Peyer's patch (tissue), 4 donors: ENCODE data around the gene TNNT3. TPM values are rescaled to one million over a fixed set of nuclear protein-coding genes. Genes with fewer than 3 reads are reported as not detected.

Experiments used
- DNase-seq, 3 donors: peaks; one replicate each; pipeline ENCODE4 v3.0.0-alpha.2; 2017 to 2019
- H3K27ac ChIP-seq, 4 donors: fragments of 200-600 bp; sonication (generic); one replicate each; pipeline ENCODE4 v1.5.1; 2016 to 2019
- H3K27me3 ChIP-seq, 2 donors: fragments of 200-600 bp; sonication (generic); one replicate each; pipeline ENCODE4 v1.5.1; 2019
- H3K36me3 ChIP-seq, 3 donors: fragments of 200-600 bp; sonication (generic); one replicate each; pipeline ENCODE4 v1.5.1; 2016 to 2019
- H3K4me1 ChIP-seq, 4 donors: fragments of 200-600 bp; sonication (generic); one replicate each; pipeline ENCODE4 v1.5.1; 2016 to 2019
- H3K4me3 ChIP-seq, 4 donors: fragments of 200-600 bp; sonication (generic); 1 replicate in 3 of 4; 2 replicates in 1 of 4; pipeline ENCODE4 v1.5.1; 2016 to 2019; ENCODE audit warnings: mild to moderate bottlenecking in 1 of 4
- H3K9me3 ChIP-seq, 4 donors: fragments of 200-600 bp; sonication (generic); one replicate each; pipeline ENCODE4 v1.5.1; 2016 to 2019; ENCODE audit warnings: mild to moderate bottlenecking in 1 of 4
- POLR2A ChIP-seq, 2 donors: fragments of 450-650 bp; IDR thresholded peaks; one replicate each; pipeline ENCODE4 v1.5.1; 2017; ENCODE audit warnings: antibody characterized with exemption in 2 of 2, mild to moderate bottlenecking in 2 of 2, moderate library complexity in 2 of 2
- total RNA-seq, 4 donors: library from RNA; depleted of rRNA; stranded (reverse); fragments of >200 nt; gene quantifications; one replicate each; pipeline ENCODE4 v1.1.0, GENCODE V29; 2016
- TF ChIP-seq, protein P1 (sequence below), 6 experiments: fragments of 450-650 bp in 4 of 6; fragments of 200-600 bp in 2 of 6; sonication (generic) in 1 of 6; IDR thresholded peaks; one replicate each; pipeline ENCODE4 v1.5.1; 2017 to 2019; ENCODE audit warnings: antibody characterized with exemption in 6 of 6, mild to moderate bottlenecking in 3 of 6, moderate library complexity in 1 of 6

The TNNT3 gene
- total RNA-seq, 4 donors from 2014 or later: 14.0 TPM; not detected in 3

DNA sequence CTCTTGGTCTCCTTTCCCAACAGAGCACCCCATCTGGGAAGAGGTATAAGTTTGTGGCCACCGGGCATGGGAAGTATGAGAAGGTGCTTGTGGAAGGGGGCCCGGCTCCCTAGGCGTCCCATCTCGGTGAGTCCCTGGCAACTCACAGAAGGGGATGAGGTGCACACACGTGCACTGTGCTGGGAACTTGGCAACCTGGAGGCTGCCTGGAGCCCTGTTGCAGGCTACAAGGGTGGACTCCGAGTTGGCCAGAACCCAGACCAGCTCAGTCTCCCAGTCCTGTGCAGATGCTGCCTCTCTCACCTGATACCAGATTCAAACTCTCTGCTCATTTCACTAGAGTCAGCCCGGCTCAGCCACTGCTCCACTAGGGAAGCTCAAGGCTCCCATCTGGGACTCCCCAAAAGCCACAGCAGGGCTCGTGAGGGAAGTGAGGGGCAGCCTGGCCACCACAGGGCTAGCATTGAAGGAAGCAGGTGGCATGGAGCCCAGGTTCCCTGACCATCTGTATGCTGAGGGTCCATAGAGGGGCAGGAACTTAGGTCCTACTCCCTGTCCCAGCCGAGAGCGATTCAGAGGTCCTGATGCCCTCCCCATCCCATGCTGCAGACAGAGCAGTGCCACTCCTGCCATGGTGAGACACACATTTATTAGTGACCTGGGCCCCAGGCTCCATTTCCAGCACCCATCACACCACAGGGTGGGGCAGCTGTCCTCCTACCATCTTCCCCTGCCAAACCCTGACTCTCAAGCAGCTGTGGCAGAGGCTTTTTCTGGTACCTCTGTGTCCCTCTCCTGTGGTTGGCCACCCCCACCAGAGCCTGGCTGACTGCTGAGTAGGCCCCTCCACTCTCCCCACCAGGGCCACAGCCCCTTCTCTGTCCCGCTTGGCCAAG is 31.8 kb upstream of the TNNT3 start:
- TF ChIP-seq, protein P1, sequence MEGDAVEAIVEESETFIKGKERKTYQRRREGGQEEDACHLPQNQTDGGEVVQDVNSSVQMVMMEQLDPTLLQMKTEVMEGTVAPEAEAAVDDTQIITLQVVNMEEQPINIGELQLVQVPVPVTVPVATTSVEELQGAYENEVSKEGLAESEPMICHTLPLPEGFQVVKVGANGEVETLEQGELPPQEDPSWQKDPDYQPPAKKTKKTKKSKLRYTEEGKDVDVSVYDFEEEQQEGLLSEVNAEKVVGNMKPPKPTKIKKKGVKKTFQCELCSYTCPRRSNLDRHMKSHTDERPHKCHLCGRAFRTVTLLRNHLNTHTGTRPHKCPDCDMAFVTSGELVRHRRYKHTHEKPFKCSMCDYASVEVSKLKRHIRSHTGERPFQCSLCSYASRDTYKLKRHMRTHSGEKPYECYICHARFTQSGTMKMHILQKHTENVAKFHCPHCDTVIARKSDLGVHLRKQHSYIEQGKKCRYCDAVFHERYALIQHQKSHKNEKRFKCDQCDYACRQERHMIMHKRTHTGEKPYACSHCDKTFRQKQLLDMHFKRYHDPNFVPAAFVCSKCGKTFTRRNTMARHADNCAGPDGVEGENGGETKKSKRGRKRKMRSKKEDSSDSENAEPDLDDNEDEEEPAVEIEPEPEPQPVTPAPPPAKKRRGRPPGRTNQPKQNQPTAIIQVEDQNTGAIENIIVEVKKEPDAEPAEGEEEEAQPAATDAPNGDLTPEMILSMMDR (IDR thresholded peaks at IDR 0.05): no peak
- no peak for TF ChIP-seq POLR2A (IDR thresholded peaks at IDR 0.05)
- H3K4me1 ChIP-seq: peaks cover 0 to 17% (median 0%) of the 10 kb centered on the region in 4 donors
- no peaks in the 10 kb centered on the region for H3K9me3 ChIP-seq
- H3K27me3 ChIP-seq: no peaks in the 10 kb centered on the region
- DNase-seq: peak in 1 of 3 donors; percentile 42
- H3K27ac ChIP-seq: no peak overlapping the region
- no peak overlapping the region for H3K4me3 ChIP-seq
- H3K36me3 ChIP-seq: no peaks in the 10 kb centered on the region

DNA sequence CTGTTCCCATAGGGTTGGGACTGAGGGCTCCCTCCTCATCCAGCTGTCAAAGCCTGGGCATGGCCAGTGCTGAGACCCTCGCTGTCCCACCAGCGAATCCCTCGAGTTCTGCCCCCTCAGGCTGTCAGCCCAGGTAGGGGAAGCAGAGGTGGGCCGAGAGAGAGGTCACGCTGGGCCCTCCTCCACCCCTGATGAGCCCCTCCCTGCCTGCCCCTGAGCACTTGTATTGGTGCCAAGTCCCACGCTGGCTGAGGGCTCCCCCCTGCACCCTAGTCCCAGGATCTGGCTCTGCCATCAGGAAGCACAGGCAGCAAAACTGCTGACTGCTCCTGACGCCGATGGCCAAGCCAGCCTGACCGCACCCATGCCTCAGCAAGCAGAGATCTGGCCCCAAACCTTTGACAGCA is 31.2 kb upstream of the TNNT3 start:
- DNase-seq: peak in 1 of 3 donors; percentile 41
- H3K27ac ChIP-seq: no peak overlapping the region
- no peak overlapping the region for H3K4me3 ChIP-seq
- H3K27me3 ChIP-seq: no peaks in the 10 kb centered on the region
- H3K36me3 ChIP-seq: no peaks in the 10 kb centered on the region
- peaks cover 0 to 17% (median 0%) of the 10 kb centered on the region in 4 donors for H3K4me1 ChIP-seq
- no peaks in the 10 kb centered on the region for H3K9me3 ChIP-seq
- TF ChIP-seq POLR2A (IDR thresholded peaks at IDR 0.05): no peak
- TF ChIP-seq, protein P1 (IDR thresholded peaks at IDR 0.05): no peak

DNA sequence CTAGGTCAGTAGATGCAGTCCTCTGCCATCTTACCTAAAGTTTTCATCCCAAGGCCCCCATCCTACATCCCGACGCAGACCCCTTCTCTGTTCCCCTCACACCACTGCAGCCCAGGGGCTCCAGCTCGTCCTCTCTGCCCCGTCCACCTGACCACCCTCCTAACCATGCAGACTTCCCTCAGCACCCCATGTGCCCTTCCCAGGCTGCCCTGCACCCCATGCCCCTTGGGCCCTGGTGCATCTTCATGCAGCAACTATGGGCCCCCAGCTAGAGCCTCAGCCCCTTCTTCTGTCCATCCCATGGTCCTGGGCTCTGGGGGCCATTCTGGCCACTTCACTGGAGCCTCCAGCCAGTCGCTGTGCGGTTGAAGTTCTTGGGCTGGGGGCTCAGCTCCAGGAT is 30.7 kb upstream of the TNNT3 start:
- DNase-seq: peak in 1 of 3 donors; percentile 48
- H3K27me3 ChIP-seq: no peaks in the 10 kb centered on the region
- H3K4me1 ChIP-seq: peaks cover 0 to 17% (median 0%) of the 10 kb centered on the region in 4 donors
- no peaks in the 10 kb centered on the region for H3K9me3 ChIP-seq
- H3K27ac ChIP-seq: peak overlapping the region in 2 of 4 donors; percentile 13 to 58
- peak overlapping the region in 1 of 4 donors; percentile 15 for H3K4me3 ChIP-seq
- no peak for TF ChIP-seq POLR2A (IDR thresholded peaks at IDR 0.05)
- TF ChIP-seq, protein P1 (IDR thresholded peaks at IDR 0.05): no peak
- no peaks in the 10 kb centered on the region for H3K36me3 ChIP-seq

DNA sequence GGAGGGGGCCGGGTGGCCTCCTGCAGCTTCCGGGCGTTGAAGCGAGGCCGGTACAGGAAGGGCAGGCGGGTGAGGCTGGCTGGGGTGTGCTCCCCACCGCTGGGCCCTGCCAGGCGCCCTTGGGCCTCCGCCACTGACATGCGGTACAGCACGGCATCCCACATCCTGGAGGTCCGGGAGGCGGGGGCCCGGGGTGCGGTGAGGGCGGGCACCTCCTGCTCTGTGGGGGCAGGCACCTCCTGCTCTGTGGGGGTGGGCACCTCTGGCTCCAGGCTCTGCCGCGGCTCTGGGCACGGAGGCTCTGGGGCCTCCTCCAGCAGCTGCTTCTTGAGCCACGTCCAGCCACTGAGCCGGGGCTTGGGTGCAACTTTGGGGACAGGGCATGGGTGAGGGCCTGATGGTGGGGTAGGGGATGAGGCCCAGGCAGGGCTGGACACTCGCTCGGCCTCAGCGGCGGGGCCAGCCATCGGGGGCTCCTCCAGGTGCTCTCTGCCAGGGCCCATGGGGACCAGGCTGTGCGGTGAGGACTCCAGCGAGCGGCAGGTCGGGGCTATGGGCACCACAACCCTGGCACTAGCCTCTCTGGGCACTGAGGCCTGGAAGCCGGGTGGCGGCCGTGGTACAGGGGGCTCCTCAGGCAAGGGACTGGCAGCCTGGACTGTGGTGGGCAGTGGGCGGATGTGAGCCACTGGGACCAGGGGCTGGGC is 30.1 kb upstream of the TNNT3 start:
- TF ChIP-seq, protein P1 (IDR thresholded peaks at IDR 0.05): no peak
- no peak for TF ChIP-seq POLR2A (IDR thresholded peaks at IDR 0.05)
- Histone ChIP-seq H3K4me1 (peaks cover 0 to 17% (median 0%) of the 10 kb centered on the region in 4 donors), H3K4me3 (peak overlapping the region in 1 of 4 donors; percentile 15), H3K9me3 (no peaks in the 10 kb centered on the region), H3K36me3 (no peaks in the 10 kb centered on the region), H3K27me3 (no peaks in the 10 kb centered on the region), H3K27ac (peak overlapping the region in 2 of 4 donors; percentile 13 to 58)
- DNase-seq: peak in 2 of 3 donors; percentile 60 to 75

DNA sequence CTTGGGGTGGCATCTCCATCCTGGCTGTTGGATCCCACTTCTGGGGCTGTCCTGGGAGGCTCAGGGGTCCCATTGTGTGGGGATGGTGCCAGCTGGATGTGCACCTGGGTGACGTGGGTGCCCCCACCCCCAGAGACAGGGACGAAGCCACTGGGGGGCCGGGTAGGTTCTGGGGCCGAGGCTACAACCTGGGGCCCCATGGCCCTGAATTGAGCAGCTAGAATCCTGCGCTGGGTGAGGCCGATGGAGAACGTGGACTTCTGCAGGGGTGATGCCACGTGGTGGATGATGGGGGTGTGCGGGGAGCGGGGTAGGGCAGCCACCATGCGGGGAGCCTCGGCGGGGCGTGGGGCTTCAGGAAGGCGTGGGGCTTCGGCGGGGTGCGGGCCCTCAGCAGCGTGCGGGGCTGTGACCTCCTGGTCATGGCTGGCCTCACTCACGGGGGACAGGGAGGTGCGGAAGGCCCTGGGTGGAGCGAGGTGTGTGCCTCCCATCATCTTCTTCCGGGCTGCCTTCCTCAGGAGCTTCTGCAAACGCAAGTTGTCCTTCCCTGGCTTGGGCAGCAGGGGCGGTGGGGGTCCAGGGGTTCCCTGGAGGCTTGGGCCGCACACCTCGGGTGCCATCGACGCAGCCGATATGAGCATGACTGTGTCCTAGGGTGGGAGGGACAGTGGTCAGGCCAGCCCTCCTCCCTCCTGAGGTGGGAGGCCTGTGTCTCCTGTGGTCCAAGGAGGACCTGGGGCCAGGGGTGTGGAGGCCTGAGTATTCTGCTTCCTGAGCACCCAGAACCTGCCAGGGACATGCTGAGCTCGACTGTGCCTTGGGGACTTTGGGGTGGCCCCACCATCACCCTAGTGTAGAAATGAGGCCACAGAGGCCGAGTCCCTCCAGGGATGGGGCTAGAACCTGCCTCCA is 29.3 kb upstream of the TNNT3 start:
- TF ChIP-seq, protein P1 (IDR thresholded peaks at IDR 0.05): no peak
- no peak for TF ChIP-seq POLR2A (IDR thresholded peaks at IDR 0.05)
- DNase-seq: peak in 1 of 3 donors; percentile 43
- H3K27me3 ChIP-seq: no peaks in the 10 kb centered on the region
- no peaks in the 10 kb centered on the region for H3K9me3 ChIP-seq
- no peak overlapping the region for H3K4me3 ChIP-seq
- peak overlapping the region in 1 of 4 donors; percentile 58 for H3K27ac ChIP-seq
- peaks cover 0 to 17% (median 0%) of the 10 kb centered on the region in 4 donors for H3K4me1 ChIP-seq
- H3K36me3 ChIP-seq: no peaks in the 10 kb centered on the region
